K562 (cell line): ENCODE data around the gene FDX2. TPM values are rescaled to one million over a fixed set of nuclear protein-coding genes. Genes with fewer than 3 reads are reported as not detected.

Experiments
- BCLAF1 ChIP-seq, 2 experiments: fragments of 450-650 bp in 1 of 2; IDR thresholded peaks; 2 replicates each; pipeline ENCODE4 v1.6.1; 2011 to 2017; ENCODE audit warnings: low read depth in 2 of 2, antibody characterized with exemption in 1 of 2, borderline replicate concordance in 1 of 2, low read length in 1 of 2, mild to moderate bottlenecking in 1 of 2, mixed read lengths in 1 of 2; ENCODE audit not compliant: control insufficient read depth in 1 of 2
- HIVEP1 ChIP-seq: fragments of 250-450 bp; sonication (Bioruptor Pico); IDR thresholded peaks from 2 replicates; pipeline ENCODE4 v1.4.0; 2020; ENCODE audit warnings: mild to moderate bottlenecking
- JUN ChIP-seq, 2 experiments: sonication (generic) in 1 of 2; formaldehyde crosslinking in 1 of 2; IDR thresholded peaks; 2 replicates each; pipeline versions ENCODE4 v1.6.1 to v1.8.0; 2012 to 2022; ENCODE audit warnings: borderline replicate concordance in 2 of 2, mild to moderate bottlenecking in 2 of 2, improper control_type of control experiment in 1 of 2, low read depth in 1 of 2, low read length in 1 of 2, missing genetic modification reagents in 1 of 2
- KLF13 ChIP-seq: fragments of 450-650 bp; IDR thresholded peaks from 2 replicates; pipeline ENCODE4 v1.6.1; 2016; ENCODE audit warnings: missing genetic modification characterization, low read depth, mild to moderate bottlenecking, missing compliant biosample characterization, moderate library complexity, borderline replicate concordance
- SREBF1 ChIP-seq: fragments of 150-350 bp; IDR thresholded peaks from 2 replicates; pipeline ENCODE4 v1.6.1; 2014; ENCODE audit warnings: antibody characterized with exemption, low read depth, low read length, borderline replicate concordance
- TEAD1 ChIP-seq, 2 experiments: fragments of 450-650 bp in 1 of 2; sonication (generic) in 1 of 2; formaldehyde crosslinking; IDR thresholded peaks; 2 replicates each; pipeline versions ENCODE4 v1.4.0 to v1.8.0; 2020 to 2022; ENCODE audit warnings: mild to moderate bottlenecking in 2 of 2, missing genetic modification reagents in 1 of 2
- ZFP1 ChIP-seq: fragments of 450-650 bp; formaldehyde crosslinking; IDR thresholded peaks from 2 replicates; pipeline ENCODE4 v1.4.0; 2020; ENCODE audit warnings: mild to moderate bottlenecking, mixed read lengths
- ZNF24 ChIP-seq: fragments of 450-650 bp; IDR thresholded peaks from 2 replicates; pipeline ENCODE4 v1.6.1; 2016
- ZNF511 ChIP-seq: sonication (generic); formaldehyde crosslinking; IDR thresholded peaks from 2 replicates; pipeline ENCODE4 v1.8.0; 2022; ENCODE audit warnings: mild to moderate bottlenecking, missing genetic modification reagents
- ZNF740 ChIP-seq, 3 experiments: fragments of 200-800 bp in 1 of 3; sonication (Bioruptor generic) in 1 of 3; sonication (generic) in 1 of 3; formaldehyde crosslinking in 1 of 3; IDR thresholded peaks; 2 replicates each; pipeline versions ENCODE4 v1.6.1 to v1.8.0; 2016 to 2022; ENCODE audit warnings: mild to moderate bottlenecking in 2 of 3, missing compliant biosample characterization in 2 of 3, missing genetic modification characterization in 2 of 3, missing genetic modification reagents in 1 of 3
- polyA plus RNA-seq, 8 experiments: library from polyadenylated mRNA; depleted of rRNA in 4 of 8; stranded (reverse) in 5 of 8; unstranded in 3 of 8; fragments of >200 nt; fragmentation: Nextera tagmentation in 2 of 8; fragmentation: Illumina TruSeq in 1 of 8; extraction: Ambion mirVana in 2 of 8; extraction: Trizol in 1 of 8; gene quantifications; 2 replicates each; pipeline versions ENCODE4 v1.2.1 to v1.2.3, GENCODE V29; 2011 to 2014; ENCODE audit warnings: inconsistent platforms in 1 of 8, missing spikeins in 1 of 8
- total RNA-seq, 7 experiments: library from RNA; depleted of rRNA in 6 of 7; stranded (reverse); fragments of >200 nt in 6 of 7; fragmentation: Illumina TruSeq in 2 of 7; extraction: Trizol in 2 of 7; gene quantifications; 2 replicates each; pipeline versions ENCODE4 v1.2.1 to v1.2.3, GENCODE V29; 2011 to 2021; ENCODE audit warnings: low replicate concordance in 1 of 7
- TF ChIP-seq, protein P1 (sequence below): fragments of 450-650 bp; IDR thresholded peaks from one replicate; pipeline ENCODE4 v1.6.1; 2018; ENCODE audit warnings: mild to moderate bottlenecking, moderate library complexity; ENCODE audit not compliant: partially characterized antibody

FDX2 gene
- total and polyA plus RNA-seq, 9 of the 15 experiments (the other 6 are each of a cell fraction or from before 2014, with no cell fraction given) = 2.5 to 49.8 (median 29.7) TPM

- no peak for TF ChIP-seq KLF13 (tag)
- TF ChIP-seq HIVEP1 (CRISPR knock-in tag) = no peak
- TF ChIP-seq, protein P1, sequence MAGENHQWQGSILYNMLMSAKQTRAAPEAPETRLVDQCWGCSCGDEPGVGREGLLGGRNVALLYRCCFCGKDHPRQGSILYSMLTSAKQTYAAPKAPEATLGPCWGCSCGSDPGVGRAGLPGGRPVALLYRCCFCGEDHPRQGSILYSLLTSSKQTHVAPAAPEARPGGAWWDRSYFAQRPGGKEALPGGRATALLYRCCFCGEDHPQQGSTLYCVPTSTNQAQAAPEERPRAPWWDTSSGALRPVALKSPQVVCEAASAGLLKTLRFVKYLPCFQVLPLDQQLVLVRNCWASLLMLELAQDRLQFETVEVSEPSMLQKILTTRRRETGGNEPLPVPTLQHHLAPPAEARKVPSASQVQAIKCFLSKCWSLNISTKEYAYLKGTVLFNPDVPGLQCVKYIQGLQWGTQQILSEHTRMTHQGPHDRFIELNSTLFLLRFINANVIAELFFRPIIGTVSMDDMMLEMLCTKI = no peak
- TF ChIP-seq BCLAF1 (IDR thresholded peaks at IDR 0.05; ENCODE audit: borderline replicate concordance in 1 of 2, control insufficient read depth in 1 of 2, low read depth in 2 of 2, low read length in 1 of 2) = no peak
- peak; percentile 69; the same call in 1 of the 2 replicates for TF ChIP-seq ZNF740 (CRISPR knock-in tag; IDR thresholded peaks at IDR 0.05)
- TF ChIP-seq ZNF740 (tag; IDR thresholded peaks at IDR 0.05) = no peak
- TF ChIP-seq ZFP1 (CRISPR knock-in tag) = no peak
- no peak for TF ChIP-seq ZNF511 (CRISPR knock-in tag)
- no peak for TF ChIP-seq TEAD1 (CRISPR knock-in tag; IDR thresholded peaks at IDR 0.05)
- TF ChIP-seq ZNF24 = no peak
- TF ChIP-seq JUN (IDR thresholded peaks at IDR 0.05; ENCODE audit: borderline replicate concordance, low read depth, low read length) = no peak
- 0 out of 2 replicates have a peak, but pooled peaks have one; percentile 0 for TF ChIP-seq JUN (CRISPR knock-in tag; IDR thresholded peaks at IDR 0.05; ENCODE audit: borderline replicate concordance)
- no peak for TF ChIP-seq SREBF1
Observed at GRCh38 chr19:10289836-10290356, 25.9 kb downstream of the FDX2 start, which contains the start of gene ICAM5 (continued).
